H4 (cell line): Measurements from ENCODE around the gene AMBRA1. TPM values are rescaled to one million over a fixed set of nuclear protein-coding genes. Genes with fewer than 3 reads are reported as not detected.
A peak's percentile ranks its signal among the peaks of the same experiment; 100 is the strongest.

Experiments
- DNase-seq: peaks from one replicate; pipeline ENCODE4 v3.0.0-alpha.2; 2015; ENCODE audit warnings: low spot score
- total RNA-seq: library from RNA; depleted of rRNA; stranded (reverse); fragments of >200 nt; shearing (Covaris generic); gene quantifications from 2 replicates; pipeline ENCODE4 v1.2.3, GENCODE V29; 2014; rRNA removed

Gene AMBRA1
- total RNA-seq, 1 experiment from 2014 or later: 28.5 TPM

- no peak for DNase-seq
These were observed 243.1 kb downstream of the AMBRA1 start for GRCh38 chr11:46350695-46351094.

DNA sequence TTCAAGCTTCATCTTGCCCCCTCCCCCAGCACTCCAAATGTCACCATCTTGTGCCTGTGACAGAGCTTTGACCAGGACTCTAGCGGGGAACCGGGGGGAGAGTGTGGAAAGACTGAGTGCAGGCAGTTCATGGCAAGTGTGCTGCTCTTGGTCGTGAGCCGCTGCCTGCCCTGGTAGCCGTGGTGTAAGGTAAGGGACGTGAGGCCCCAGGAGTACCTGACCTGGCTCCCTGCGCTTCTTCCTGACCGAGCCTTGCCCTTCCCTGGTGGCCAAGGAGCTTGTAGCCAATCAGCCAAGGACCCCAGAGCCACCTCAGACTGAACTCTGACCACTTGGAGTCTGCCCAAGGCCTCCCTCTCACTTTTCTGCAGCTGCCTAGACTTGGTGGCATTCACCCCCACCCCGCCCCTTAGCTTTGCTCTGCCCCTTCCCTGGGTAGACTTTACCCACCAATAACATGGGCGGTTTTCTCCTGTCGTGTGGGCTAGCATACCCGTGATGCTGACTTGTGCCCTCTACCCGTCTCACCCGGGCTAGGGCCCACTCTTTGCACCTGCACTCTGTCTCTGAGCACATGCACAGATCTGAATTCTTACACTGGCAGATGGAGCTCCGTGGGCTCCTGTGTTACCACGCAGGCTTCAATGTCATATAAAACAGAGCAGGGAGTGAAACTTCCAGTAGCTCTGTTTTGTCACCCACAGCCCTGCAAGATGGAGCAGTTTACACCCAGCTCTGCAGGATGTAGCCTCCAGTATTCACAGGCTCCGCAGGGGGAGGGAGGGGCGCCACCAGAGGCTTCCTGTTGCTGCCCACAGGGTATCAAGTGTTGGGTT is 245.0 kb downstream of the AMBRA1 start:
- no peak for DNase-seq

DNA sequence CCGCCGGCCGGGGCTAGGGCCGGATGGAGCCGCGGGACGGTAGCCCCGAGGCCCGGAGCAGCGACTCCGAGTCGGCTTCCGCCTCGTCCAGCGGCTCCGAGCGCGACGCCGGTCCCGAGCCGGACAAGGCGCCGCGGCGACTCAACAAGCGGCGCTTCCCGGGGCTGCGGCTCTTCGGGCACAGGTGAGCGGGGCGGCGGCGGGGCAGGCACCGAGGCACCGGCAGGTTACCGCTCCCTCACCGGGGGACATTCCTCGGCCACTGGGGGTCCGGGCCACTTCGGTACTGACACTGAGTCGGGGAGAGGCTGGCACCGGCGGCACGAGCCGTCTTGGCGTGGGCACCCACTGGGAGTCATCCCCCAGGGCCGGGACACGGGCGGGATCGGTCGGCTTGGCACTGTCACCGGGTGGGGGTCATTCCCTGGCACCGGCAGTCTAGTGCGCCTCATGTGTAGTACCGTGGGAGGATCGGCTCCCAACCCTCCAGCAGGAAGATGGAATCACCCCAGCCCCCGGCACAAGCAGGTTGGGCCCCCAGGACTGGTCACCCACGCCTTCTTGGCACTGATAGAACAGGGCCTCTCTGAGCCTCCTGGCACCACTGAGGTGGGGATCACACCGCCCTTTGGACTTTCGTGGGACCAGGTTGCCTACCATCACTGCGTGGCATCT is 246.0 kb downstream of the AMBRA1 start:
- no peak for DNase-seq

DNA sequence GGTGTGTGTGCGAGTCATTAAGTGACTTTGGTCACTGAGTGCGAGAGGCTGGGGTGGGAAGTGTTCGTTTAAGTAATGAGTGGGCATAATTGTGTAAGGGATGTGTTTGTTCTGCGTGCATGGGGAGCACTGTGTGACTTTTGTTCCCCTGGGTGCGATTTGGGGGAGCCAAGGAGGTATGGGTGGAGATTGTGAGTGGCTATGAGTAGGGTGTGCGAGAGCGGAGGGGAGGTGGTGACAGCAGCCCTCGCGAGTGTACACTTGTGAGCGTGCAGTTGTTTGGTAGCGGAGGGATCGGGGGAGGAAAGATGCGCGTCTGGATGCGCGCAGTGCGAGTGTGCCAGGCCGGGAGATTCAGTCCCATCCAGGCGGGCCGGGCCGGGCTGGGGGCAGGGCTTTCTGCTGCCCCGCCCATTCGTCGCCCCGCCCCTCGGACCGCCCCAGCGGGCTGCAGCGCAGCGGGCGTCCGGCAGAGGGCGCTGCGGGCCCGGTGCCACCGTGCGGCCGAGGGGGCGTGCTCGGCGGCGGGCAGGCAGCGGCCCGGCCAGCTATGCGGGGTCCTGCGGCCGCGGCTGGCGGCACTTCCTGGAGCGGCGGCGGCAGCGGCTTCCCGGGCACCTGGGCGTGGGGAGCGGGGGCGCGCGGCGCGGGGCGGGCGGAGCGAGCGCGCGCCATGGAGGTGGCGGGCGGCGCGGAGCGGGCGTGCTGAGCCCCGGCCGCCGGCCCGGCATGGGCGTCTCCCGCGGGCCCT is 246.8 kb downstream of the AMBRA1 start, which contains the start of gene DGKZ:
Gene DGKZ, plus strand, starts transcription at position 578 of the 751 bp plus-strand sequence. CDS start 197 bp downstream, outside the sequence.
- DNase-seq: peak; percentile 74

Other genes starting within 250 kb of the AMBRA1 start
- gene DGKZ, start 246.6 kb downstream of the AMBRA1 start, total RNA-seq: 25.3 and 38.9 TPM in 2 replicates
- gene MDK, start 212.4 kb downstream of the AMBRA1 start, total RNA-seq: 563 and 646 TPM in 2 replicates
- gene CHRM4, start 202.2 kb downstream of the AMBRA1 start, total RNA-seq: 0.33 and 0.48 TPM in 2 replicates
- 2.5 and 5.8 TPM in 2 replicates for gene HARBI1, start 23.2 kb upstream of the AMBRA1 start, total RNA-seq
- gene ATG13, start 23.5 kb upstream of the AMBRA1 start, total RNA-seq: 72.3 and 88.3 TPM in 2 replicates
- gene ARHGAP1, start 106.6 kb upstream of the AMBRA1 start, total RNA-seq: 9.5 and 16.2 TPM in 2 replicates
- gene ZNF408, start 107.0 kb upstream of the AMBRA1 start, total RNA-seq: 4.8 and 5.1 TPM in 2 replicates
- gene F2, start 125.2 kb upstream of the AMBRA1 start, total RNA-seq: 0.23 TPM in 1 of 2 replicates, not detected in the other